ENCODE measurements around the gene PLGLB2. TPM values are rescaled to one million over a fixed set of nuclear protein-coding genes. Genes with fewer than 3 reads are reported as not detected.

PLGLB2 gene
- total RNA-seq, 2 experiments from 2014 or later = 0.39 to 0.53 TPM

Other genes with a start within 250 kb of the PLGLB2 start
- 1 to 10 TPM; 3.1 to 3.8 TPM for gene RGPD2, start 77.7 kb downstream of the PLGLB2 start, total RNA-seq